ENCODE data around the gene FRMD4B. TPM values are rescaled to one million over a fixed set of nuclear protein-coding genes. Genes with fewer than 3 reads are reported as not detected.

FRMD4B gene
- total RNA-seq, 1 donor from 2014 or later = 140 TPM

- Mint-ChIP-seq H3K4me3 (no peak overlapping the region), H3K36me3 (no peaks in the 10 kb centered on the region), H3K27me3 (ENCODE audit: low read depth) (no peaks in the 10 kb centered on the region), H3K9me3 (no peaks in the 10 kb centered on the region), H3K4me1 (peaks cover 66% of the 10 kb centered on the region), H3K27ac (peak overlapping the region; percentile 74)
- TF ChIP-seq CTCF (IDR thresholded peaks at IDR 0.05; ENCODE audit: unreplicated experiment) = no peak
- DNase-seq (ENCODE audit: low spot score in 2 of 2, unreplicated experiment in 2 of 2) = no peak
These were observed 85.6 kb downstream of the FRMD4B start for GRCh38 chr3:69300296-69300695.

DNA sequence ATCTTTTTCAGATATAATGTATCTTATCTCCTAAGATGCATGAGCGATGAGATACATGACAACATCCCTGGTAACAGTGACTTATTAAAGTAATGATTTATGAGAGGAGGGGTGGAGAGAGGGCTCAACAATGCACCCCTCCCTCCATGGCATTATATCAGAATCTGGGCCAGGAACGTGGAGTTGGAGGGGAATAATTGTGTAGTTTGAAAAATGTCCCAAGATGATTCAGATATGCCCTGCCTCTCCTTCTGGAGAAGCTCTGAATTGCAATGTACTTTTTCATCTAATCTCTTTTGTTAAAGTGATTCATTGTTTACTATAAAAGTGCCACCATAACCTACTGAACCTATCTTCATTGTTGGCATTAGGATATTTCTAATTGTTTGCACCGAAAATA, 86.5 kb downstream of the FRMD4B start:
- Mint-ChIP-seq H3K4me3 (no peak overlapping the region), H3K9me3 (no peaks in the 10 kb centered on the region), H3K36me3 (no peaks in the 10 kb centered on the region), H3K27ac (peak overlapping the region; percentile 74), H3K4me1 (peaks cover 67% of the 10 kb centered on the region), H3K27me3 (ENCODE audit: low read depth) (no peaks in the 10 kb centered on the region)
- DNase-seq (ENCODE audit: low spot score in 2 of 2, unreplicated experiment in 2 of 2) = no peak
- peak; percentile 19 for TF ChIP-seq CTCF (IDR thresholded peaks at IDR 0.05; ENCODE audit: unreplicated experiment)

DNA sequence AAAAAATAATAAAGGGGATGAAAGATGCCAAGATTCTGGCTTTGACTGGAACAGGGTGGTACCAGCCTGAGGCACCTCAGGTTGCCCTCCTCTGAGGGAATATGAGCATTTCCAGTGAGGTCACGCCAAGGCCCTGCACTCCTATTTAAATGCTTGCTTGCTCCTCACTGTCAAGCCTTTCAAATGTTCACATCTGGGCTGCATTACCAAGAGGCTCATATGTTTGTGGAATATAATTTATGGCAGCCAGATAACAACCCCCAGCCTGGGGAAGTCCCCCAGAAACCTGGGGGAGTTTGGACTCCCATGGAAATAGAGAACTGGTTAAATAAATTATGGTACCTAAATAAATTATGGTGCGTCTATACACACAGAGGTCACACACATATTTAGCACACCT, 88.4 kb downstream of the FRMD4B start:
- Mint-ChIP-seq H3K27ac (peak overlapping the region; percentile 89), H3K27me3 (ENCODE audit: low read depth) (no peaks in the 10 kb centered on the region), H3K4me1 (peaks cover 80% of the 10 kb centered on the region), H3K9me3 (no peaks in the 10 kb centered on the region), H3K36me3 (no peaks in the 10 kb centered on the region), H3K4me3 (no peak overlapping the region)
- no peak for TF ChIP-seq CTCF (IDR thresholded peaks at IDR 0.05; ENCODE audit: unreplicated experiment)
- no peak for DNase-seq (ENCODE audit: low spot score in 2 of 2, unreplicated experiment in 2 of 2)

- peaks cover 82% of the 10 kb centered on the region for H3K4me1 Mint-ChIP-seq
- no peak for TF ChIP-seq CTCF (IDR thresholded peaks at IDR 0.05; ENCODE audit: unreplicated experiment)
- H3K4me3 Mint-ChIP-seq = no peak overlapping the region
- H3K27me3 Mint-ChIP-seq (ENCODE audit: low read depth) = no peaks in the 10 kb centered on the region
- no peak for DNase-seq (ENCODE audit: low spot score in 2 of 2, unreplicated experiment in 2 of 2)
- H3K27ac Mint-ChIP-seq = peak overlapping the region; percentile 89
- H3K9me3 Mint-ChIP-seq = no peaks in the 10 kb centered on the region
- no peaks in the 10 kb centered on the region for H3K36me3 Mint-ChIP-seq
These were observed 88.9 kb downstream of the FRMD4B start for GRCh38 chr3:69296995-69297394.

GRCh38 chr3:69294014-69294766, 91.7 kb downstream of the FRMD4B start:
- H3K27ac Mint-ChIP-seq = peak overlapping the region; percentile 89
- TF ChIP-seq CTCF (IDR thresholded peaks at IDR 0.05; ENCODE audit: unreplicated experiment) = no peak
- H3K27me3 Mint-ChIP-seq (ENCODE audit: low read depth) = no peaks in the 10 kb centered on the region

More at GRCh38 chr3:69294014-69294766, 91.7 kb downstream of the FRMD4B start:
- Mint-ChIP-seq H3K4me1 (peaks cover 89% of the 10 kb centered on the region), H3K36me3 (no peaks in the 10 kb centered on the region), H3K4me3 (no peak overlapping the region), H3K9me3 (no peaks in the 10 kb centered on the region)
- no peak for DNase-seq (ENCODE audit: low spot score in 2 of 2, unreplicated experiment in 2 of 2)

Measured in mesothelial cell of epicardium (in vitro differentiated cells).